Measurements from ENCODE around the gene MT1G. TPM values are rescaled to one million over a fixed set of nuclear protein-coding genes. Genes with fewer than 3 reads are reported as not detected.
A peak's percentile ranks its signal among the peaks of the same experiment; 100 is the strongest.

The MT1G gene
- total RNA-seq, 4 donors from 2014 or later: 5.8 to 52.1 (median 16.5) TPM

- intact Hi-C loops (cut with DNase I): loop anchor here (10.0 kb wide), 2 partner anchors 118 to 188 kb away; partner anchors contain the start of gene MT3
- Histone ChIP-seq H3K36me3 (no peaks in the 10 kb centered on the region), H3K4me3 (no peak overlapping the region), H3K9me3 (no peaks in the 10 kb centered on the region), H3K27ac (no peak overlapping the region), H3K4me1 (peaks cover 0 to 10% (median 6%) of the 10 kb centered on the region in 3 donors), H3K27me3 (no peaks in the 10 kb centered on the region)
- 88 to 90% methylated on average over 5 of the region's 5 CpGs for WGBS, 2 donors
- TF ChIP-seq CTCF (IDR thresholded peaks at IDR 0.05) (no peak), POLR2A (IDR thresholded peaks at IDR 0.05) (no peak)
- no peak for DNase-seq
Observed at GRCh38 chr16:56702836-56703235, 35.0 kb upstream of the MT1G start.

GRCh38 chr16:56701534-56701933 is 33.7 kb upstream of the MT1G start:
- WGBS, 2 donors: 82 to 86% methylated on average over 7 of the region's 7 CpGs
- Histone ChIP-seq H3K4me1 (peaks cover 0 to 10% (median 6%) of the 10 kb centered on the region in 3 donors), H3K36me3 (no peaks in the 10 kb centered on the region), H3K27ac (peak overlapping the region in 1 of 4 donors; percentile 30), H3K4me3 (no peak overlapping the region), H3K27me3 (no peaks in the 10 kb centered on the region), H3K9me3 (peaks cover 0 to 5% (median 0%) of the 10 kb centered on the region in 3 donors)
- TF ChIP-seq CTCF (IDR thresholded peaks at IDR 0.05): no peak
- no peak for TF ChIP-seq POLR2A (IDR thresholded peaks at IDR 0.05)
- intact Hi-C loops (cut with DNase I): loop anchor here (10.0 kb wide), 2 partner anchors 117 to 187 kb away; partner anchors contain the start of gene MT3
- DNase-seq: no peak

DNA sequence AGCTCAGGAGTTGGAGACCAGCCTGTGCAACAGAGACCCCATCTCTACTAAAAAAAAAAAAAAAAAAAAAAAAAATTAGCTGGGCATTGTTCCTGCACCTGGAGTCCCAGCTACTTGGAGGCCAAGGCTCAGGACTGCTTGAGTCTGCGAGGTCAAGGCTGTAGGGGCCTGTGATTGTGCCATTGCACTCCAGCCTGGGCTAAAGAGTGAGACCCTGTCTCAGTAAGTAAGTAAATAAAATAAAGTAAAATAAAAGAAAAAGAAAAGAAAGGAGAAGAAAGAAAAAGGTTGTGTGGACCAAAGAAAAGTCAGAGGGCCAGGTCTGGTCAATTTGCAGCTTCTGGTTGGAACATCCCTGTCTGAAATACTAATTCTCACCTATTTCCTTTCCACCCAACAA is 32.8 kb upstream of the MT1G start:
- Histone ChIP-seq H3K36me3 (no peaks in the 10 kb centered on the region), H3K9me3 (peaks cover 0 to 5% (median 0%) of the 10 kb centered on the region in 3 donors), H3K4me1 (peaks cover 0 to 10% (median 6%) of the 10 kb centered on the region in 3 donors), H3K27me3 (no peaks in the 10 kb centered on the region), H3K27ac (no peak overlapping the region), H3K4me3 (no peak overlapping the region)
- 90 to 100% methylated on average over 1 of the region's 1 CpG for WGBS, 2 donors
- no peak for TF ChIP-seq CTCF (IDR thresholded peaks at IDR 0.05)
- TF ChIP-seq POLR2A (IDR thresholded peaks at IDR 0.05): no peak
- intact Hi-C loops (cut with DNase I): loop anchor here (10.0 kb wide), 2 partner anchors 116 to 186 kb away; partner anchors contain the start of gene MT3
- no peak for DNase-seq

GRCh38 chr16:56700195-56700594 is 32.3 kb upstream of the MT1G start:
- H3K27ac ChIP-seq: no peak overlapping the region
- TF ChIP-seq CTCF (IDR thresholded peaks at IDR 0.05): no peak
- TF ChIP-seq POLR2A (IDR thresholded peaks at IDR 0.05): no peak
- no peak for DNase-seq
- H3K36me3 ChIP-seq: no peaks in the 10 kb centered on the region
- no peaks in the 10 kb centered on the region for H3K27me3 ChIP-seq
- no peak overlapping the region for H3K4me3 ChIP-seq
- WGBS, 2 donors: 40 to 47% methylated on average over 1 of the region's 1 CpG
- intact Hi-C loops (cut with DNase I): loop anchor here (10.0 kb wide), 2 partner anchors 115 to 185 kb away; partner anchors contain the start of gene MT3
- H3K9me3 ChIP-seq: peaks cover 0 to 5% (median 0%) of the 10 kb centered on the region in 3 donors
- peaks cover 0 to 10% (median 6%) of the 10 kb centered on the region in 3 donors for H3K4me1 ChIP-seq

- H3K27me3 ChIP-seq: no peaks in the 10 kb centered on the region
- H3K4me1 ChIP-seq: peaks cover under 1 to 15% (median 6%) of the 10 kb centered on the region in 3 donors
- intact Hi-C loops (cut with DNase I): loop anchor here (10.0 kb wide), 1 partner anchor 93 kb away; the partner anchor contains the start of gene MT2A
- 86 to 95% methylated on average over 4 of the region's 5 CpGs for WGBS, 2 donors
- H3K27ac ChIP-seq: no peak overlapping the region
- TF ChIP-seq CTCF (IDR thresholded peaks at IDR 0.05) (no peak), POLR2A (IDR thresholded peaks at IDR 0.05) (no peak)
- H3K36me3 ChIP-seq: no peaks in the 10 kb centered on the region
- no peak for DNase-seq
- peaks cover 0 to 5% (median 0%) of the 10 kb centered on the region in 3 donors for H3K9me3 ChIP-seq
- no peak overlapping the region for H3K4me3 ChIP-seq
Observed at GRCh38 chr16:56697456-56698155, 29.7 kb upstream of the MT1G start.
